ENCODE measurements around the gene PLXNA4.

The PLXNA4 gene

GRCh38 chr7:132458729-132459128, 117.5 kb downstream of the PLXNA4 start:
- no peak overlapping the region for H3K4me3 ChIP-seq (ENCODE audit: low read depth, low read length)

DNA sequence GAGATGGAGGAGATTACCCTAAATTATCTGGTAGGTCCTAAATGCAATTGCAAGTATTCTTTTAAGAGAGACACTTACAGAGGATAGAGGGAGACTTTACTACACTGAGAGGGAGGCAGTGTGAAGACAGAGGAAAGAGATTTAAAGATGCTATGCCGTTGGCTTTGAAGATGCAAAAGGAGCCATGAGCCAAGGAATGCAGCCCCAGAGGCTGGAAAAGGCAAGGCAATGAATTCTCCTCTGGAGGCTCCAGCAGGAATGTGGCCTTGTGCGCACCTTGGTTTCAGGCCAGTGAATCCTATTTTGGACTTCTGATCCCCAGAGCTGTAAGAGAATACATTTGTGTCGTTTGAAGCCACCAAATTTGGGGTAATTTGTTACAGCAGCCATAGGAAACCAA, 118.6 kb downstream of the PLXNA4 start:
- TF ChIP-seq, protein P1, sequence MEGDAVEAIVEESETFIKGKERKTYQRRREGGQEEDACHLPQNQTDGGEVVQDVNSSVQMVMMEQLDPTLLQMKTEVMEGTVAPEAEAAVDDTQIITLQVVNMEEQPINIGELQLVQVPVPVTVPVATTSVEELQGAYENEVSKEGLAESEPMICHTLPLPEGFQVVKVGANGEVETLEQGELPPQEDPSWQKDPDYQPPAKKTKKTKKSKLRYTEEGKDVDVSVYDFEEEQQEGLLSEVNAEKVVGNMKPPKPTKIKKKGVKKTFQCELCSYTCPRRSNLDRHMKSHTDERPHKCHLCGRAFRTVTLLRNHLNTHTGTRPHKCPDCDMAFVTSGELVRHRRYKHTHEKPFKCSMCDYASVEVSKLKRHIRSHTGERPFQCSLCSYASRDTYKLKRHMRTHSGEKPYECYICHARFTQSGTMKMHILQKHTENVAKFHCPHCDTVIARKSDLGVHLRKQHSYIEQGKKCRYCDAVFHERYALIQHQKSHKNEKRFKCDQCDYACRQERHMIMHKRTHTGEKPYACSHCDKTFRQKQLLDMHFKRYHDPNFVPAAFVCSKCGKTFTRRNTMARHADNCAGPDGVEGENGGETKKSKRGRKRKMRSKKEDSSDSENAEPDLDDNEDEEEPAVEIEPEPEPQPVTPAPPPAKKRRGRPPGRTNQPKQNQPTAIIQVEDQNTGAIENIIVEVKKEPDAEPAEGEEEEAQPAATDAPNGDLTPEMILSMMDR (IDR thresholded peaks at IDR 0.05; ENCODE audit: insufficient read depth, low read depth, low read length, missing control alignments) = no peak
- no peak overlapping the region for H3K4me3 ChIP-seq (ENCODE audit: low read depth, low read length)
- no peak for DNase-seq (ENCODE audit: low read depth)

More at GRCh38 chr7:132458729-132459128, 117.5 kb downstream of the PLXNA4 start:
- TF ChIP-seq, protein P1 (IDR thresholded peaks at IDR 0.05; ENCODE audit: insufficient read depth, low read depth, low read length, missing control alignments) = no peak
- DNase-seq (ENCODE audit: low read depth) = no peak

- H3K4me3 ChIP-seq (ENCODE audit: low read depth, low read length) = no peak overlapping the region
- TF ChIP-seq, protein P1 (IDR thresholded peaks at IDR 0.05; ENCODE audit: insufficient read depth, low read depth, low read length, missing control alignments) = no peak
- no peak for DNase-seq (ENCODE audit: low read depth)
Observed at GRCh38 chr7:132456418-132456817, 119.9 kb downstream of the PLXNA4 start.

DNA sequence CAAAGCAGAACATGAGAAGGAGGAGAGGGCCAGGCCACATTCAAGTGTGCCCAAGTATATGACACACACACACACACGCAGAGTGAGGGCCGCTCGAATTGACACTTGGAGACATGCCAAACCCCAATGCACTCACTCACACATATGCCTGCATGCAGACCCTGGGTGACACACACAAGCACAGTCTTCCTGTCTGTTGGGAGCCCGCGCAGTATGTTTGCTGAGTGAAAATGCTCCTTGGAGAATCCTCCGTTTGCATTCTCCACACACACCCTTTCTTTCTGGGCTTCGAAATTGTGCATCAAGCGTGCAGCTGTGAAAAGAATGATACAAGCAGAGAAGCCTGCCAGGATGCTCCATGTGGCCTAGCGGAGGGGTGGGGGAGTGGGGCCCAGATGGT, 120.9 kb downstream of the PLXNA4 start:
- TF ChIP-seq, protein P1 (IDR thresholded peaks at IDR 0.05; ENCODE audit: insufficient read depth, low read depth, low read length, missing control alignments) = no peak
- no peak overlapping the region for H3K4me3 ChIP-seq (ENCODE audit: low read depth, low read length)
- no peak for DNase-seq (ENCODE audit: low read depth)

GRCh38 chr7:132453826-132454225, 122.4 kb downstream of the PLXNA4 start:
- no peak for DNase-seq (ENCODE audit: low read depth)
- TF ChIP-seq, protein P1 (IDR thresholded peaks at IDR 0.05; ENCODE audit: insufficient read depth, low read depth, low read length, missing control alignments) = no peak
- no peak overlapping the region for H3K4me3 ChIP-seq (ENCODE audit: low read depth, low read length)

- no peak for DNase-seq (ENCODE audit: low read depth)
- TF ChIP-seq, protein P1 (IDR thresholded peaks at IDR 0.05; ENCODE audit: insufficient read depth, low read depth, low read length, missing control alignments) = no peak
- no peak overlapping the region for H3K4me3 ChIP-seq (ENCODE audit: low read depth, low read length)
Observed at GRCh38 chr7:132451161-132451560, 125.1 kb downstream of the PLXNA4 start.

DNA sequence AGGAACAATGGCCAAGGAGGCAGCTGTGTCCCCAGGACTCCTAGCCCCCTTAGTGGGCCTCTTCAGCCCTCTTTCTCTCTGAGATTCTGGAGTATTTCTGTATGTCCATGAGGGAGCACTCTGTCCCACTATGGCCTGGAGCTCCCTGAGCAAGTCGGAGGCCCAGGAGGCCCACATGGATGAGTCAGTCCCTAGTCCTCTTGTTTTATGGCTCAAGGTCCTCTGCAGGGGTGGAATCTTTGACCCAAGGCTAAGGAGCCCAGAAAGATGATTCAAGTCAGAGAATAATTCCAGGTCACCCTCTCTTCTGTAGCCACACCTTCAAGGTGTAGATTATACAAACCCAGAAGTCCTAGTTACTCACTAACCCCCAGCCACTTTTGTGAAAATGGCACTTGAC, 125.6 kb downstream of the PLXNA4 start:
- no peak for DNase-seq (ENCODE audit: low read depth)
- no peak overlapping the region for H3K4me3 ChIP-seq (ENCODE audit: low read depth, low read length)
- TF ChIP-seq, protein P1 (IDR thresholded peaks at IDR 0.05; ENCODE audit: insufficient read depth, low read depth, low read length, missing control alignments) = no peak

Data from GM12865 (cell line).